Naive thymus-derived CD8-positive, alpha-beta T cell (primary cell): Measurements from ENCODE around the gene FOXB1. TPM values are rescaled to one million over a fixed set of nuclear protein-coding genes. Genes with fewer than 3 reads are reported as not detected.

Experiments
- ATAC-seq, 2 donors: fragments of 150-1000 bp; cut with Tn5 transposase in 1 of 2; sonication (Bioruptor Pico), chemical (Tn5 transposase) in 1 of 2; 1 replicate in 1 of 2; 2 replicates in 1 of 2; pipeline ENCODE4 v1.10.0; 2021; ENCODE audit warnings: mild to moderate bottlenecking in 2 of 2, moderate library complexity in 2 of 2
- POLR2A ChIA-PET: fragments of 350-600 bp; sonication (Branson Sonifier 250); formaldehyde crosslinking; loops from one replicate; lab custom pipeline; 2021; ENCODE audit warnings: antibody characterized with exemption; lab: Charles Lee
- DNase-seq, 10 donors: peaks; one replicate each; pipeline versions ENCODE4 v3.0.0 to v3.0.0-alpha.2; 2020 to 2022
- H3K27ac Mint-ChIP-seq, 10 donors: one replicate each; pipeline ENCODE4 v1.8.0; 2020 to 2022; ENCODE audit warnings: mild to moderate bottlenecking in 10 of 10, mixed read lengths in 10 of 10, moderate library complexity in 4 of 10, inconsistent platforms in 1 of 10
- H3K27me3 Mint-ChIP-seq, 5 donors: one replicate each; pipeline ENCODE4 v1.8.0; 2021 to 2022; ENCODE audit warnings: mixed read lengths in 5 of 5
- H3K36me3 Mint-ChIP-seq, 3 donors: one replicate each; pipeline ENCODE4 v1.8.0; 2020 to 2022; ENCODE audit warnings: mixed read lengths in 3 of 3, mild to moderate bottlenecking in 2 of 3, inconsistent platforms in 1 of 3
- H3K4me1 Mint-ChIP-seq, 4 donors: one replicate each; pipeline ENCODE4 v1.8.0; 2021 to 2022; ENCODE audit warnings: mixed read lengths in 4 of 4
- H3K4me3 Mint-ChIP-seq, 10 donors: one replicate each; pipeline ENCODE4 v1.8.0; 2020 to 2022; ENCODE audit warnings: mild to moderate bottlenecking in 10 of 10, mixed read lengths in 10 of 10, moderate library complexity in 6 of 10, inconsistent platforms in 1 of 10
- H3K9me3 Mint-ChIP-seq, 9 donors: one replicate each; pipeline ENCODE4 v1.8.0; 2020 to 2022; ENCODE audit warnings: mixed read lengths in 9 of 9, mild to moderate bottlenecking in 3 of 9, inconsistent platforms in 1 of 9, moderate library complexity in 1 of 9
- polyA plus RNA-seq, 3 donors: library from polyadenylated mRNA; unstranded; fragments of 300-500 nt; fragmentation: Illumina TruSeq; gene quantifications; one replicate each; pipeline ENCODE4 v1.2.3, GENCODE V29; 2021
- total RNA-seq, 8 experiments: library from RNA in 2 of 8; stranded (reverse) in 2 of 8; gene quantifications; one replicate each; pipeline ENCODE4 v1.2.3 and lab custom pipeline; 2021 to 2026

Gene FOXB1
- total and polyA plus RNA-seq, 5 experiments from 2014 or later, result 0.09 to 0.25 (median 0.13) TPM; not detected in 2

- ATAC-seq (peak; percentile 58 to 70), DNase-seq (peak in 8 of 10 donors; percentile 37 to 76 (median 52))
- peak overlapping the region; percentile 15 to 89 (median 81) for H3K27ac Mint-ChIP-seq
- peaks cover 5 to 24% (median 15%) of the 10 kb centered on the region in 9 donors for H3K9me3 Mint-ChIP-seq
- peak overlapping the region; percentile 82 to 96 (median 91) for H3K4me3 Mint-ChIP-seq
- POLR2A ChIA-PET, result interaction anchor here (0.6 to 1.7 kb wide), 5 partner anchors 8 to 65 kb away, joined by 3 to 8 read pairs (median 3); no protein-coding TSS in a partner anchor
- peaks cover 2 to 14% (median 14%) of the 10 kb centered on the region in 3 donors for H3K36me3 Mint-ChIP-seq
- H3K27me3 Mint-ChIP-seq, result peaks cover 66 to 99% (median 80%) of the 10 kb centered on the region in 5 donors
- peaks cover 18 to 59% (median 33%) of the 10 kb centered on the region in 4 donors for H3K4me1 Mint-ChIP-seq
Observed at GRCh38 chr15:60006203-60006862, 2.2 kb downstream of the FOXB1 start.

DNA sequence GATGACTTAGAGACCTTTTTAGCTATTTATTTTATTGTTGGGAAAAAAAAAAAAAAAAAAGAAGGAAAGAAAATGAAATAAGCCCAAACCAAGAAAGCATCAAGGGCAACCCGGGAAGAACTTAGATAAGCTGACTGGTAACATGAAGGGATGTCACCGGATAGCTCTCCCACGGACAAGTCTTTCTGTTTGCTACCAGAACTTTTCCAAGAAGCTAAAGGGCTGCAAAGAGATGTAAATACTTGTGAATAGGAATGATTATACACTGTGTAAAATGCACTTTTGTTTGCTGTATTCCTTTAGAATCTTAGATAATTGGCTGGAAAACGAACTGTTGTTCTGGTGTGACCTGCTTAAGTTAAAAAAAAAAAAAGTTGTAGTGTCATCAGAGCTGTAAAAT, 2.8 kb downstream of the FOXB1 start:
- Mint-ChIP-seq H3K27me3 (peaks cover 62 to 99% (median 78%) of the 10 kb centered on the region in 5 donors), H3K36me3 (peaks cover 2 to 13% (median 8%) of the 10 kb centered on the region in 3 donors), H3K4me3 (peak overlapping the region; percentile 82 to 96 (median 91)), H3K4me1 (peaks cover 17 to 54% (median 33%) of the 10 kb centered on the region in 4 donors), H3K9me3 (peaks cover 3 to 21% (median 9%) of the 10 kb centered on the region in 9 donors), H3K27ac (peak overlapping the region in 5 of 10 donors; percentile 15 to 89 (median 80))
- DNase-seq (peak in 1 of 10 donors; percentile 14), ATAC-seq (no peak)
- POLR2A ChIA-PET, result interaction anchor here (0.6 to 1.7 kb wide), 7 partner anchors 8 to 392 kb away, joined by 3 to 8 read pairs (median 3); no protein-coding TSS in a partner anchor

- Mint-ChIP-seq H3K9me3 (peaks cover 0 to 7% (median 0%) of the 10 kb centered on the region in 9 donors), H3K4me1 (peaks cover 14 to 34% (median 26%) of the 10 kb centered on the region in 4 donors), H3K36me3 (peaks cover 0 to 7% (median 0%) of the 10 kb centered on the region in 3 donors), H3K27ac (no peak overlapping the region), H3K4me3 (no peak overlapping the region), H3K27me3 (peaks cover 54 to 95% (median 76%) of the 10 kb centered on the region in 5 donors)
- no peak for DNase-seq
- POLR2A ChIA-PET, result no interaction called here
- ATAC-seq, result no peak
Observed at GRCh38 chr15:60009124-60009960, 5.2 kb downstream of the FOXB1 start.

GRCh38 chr15:60009980-60010732, 6.0 kb downstream of the FOXB1 start:
- POLR2A ChIA-PET, result no interaction called here
- peaks cover 0 to 7% (median 0%) of the 10 kb centered on the region in 9 donors for H3K9me3 Mint-ChIP-seq
- ATAC-seq, result no peak

DNA sequence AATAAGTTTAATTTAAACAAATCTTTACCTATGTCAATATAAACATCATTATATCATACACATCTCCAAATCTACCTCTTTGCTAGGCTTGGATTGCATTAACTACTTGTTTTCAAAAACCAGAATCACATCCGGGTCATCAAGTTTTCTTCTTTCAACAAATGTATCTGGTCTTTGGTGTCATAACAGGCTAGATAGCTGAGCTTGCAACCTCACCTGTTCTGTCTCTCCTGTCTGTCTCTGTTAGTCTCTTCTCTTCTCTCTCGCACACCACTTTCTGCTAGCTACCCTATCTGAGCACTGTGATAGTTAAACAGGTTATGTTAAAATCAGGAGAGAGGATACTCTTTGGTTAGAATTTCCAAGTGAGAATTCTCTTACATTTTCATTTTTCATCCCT, 6.7 kb downstream of the FOXB1 start:
- peaks cover 0 to 6% (median 0%) of the 10 kb centered on the region in 3 donors for H3K36me3 Mint-ChIP-seq
- POLR2A ChIA-PET, result no interaction called here
- no peak overlapping the region for H3K4me3 Mint-ChIP-seq
- no peak overlapping the region for H3K27ac Mint-ChIP-seq
- no peak for ATAC-seq
- DNase-seq, result no peak
- H3K9me3 Mint-ChIP-seq, result peaks cover 0 to 5% (median 0%) of the 10 kb centered on the region in 9 donors
- H3K4me1 Mint-ChIP-seq, result peaks cover 9 to 19% (median 11%) of the 10 kb centered on the region in 4 donors
- peaks cover 60 to 95% (median 72%) of the 10 kb centered on the region in 5 donors for H3K27me3 Mint-ChIP-seq

More at GRCh38 chr15:60009980-60010732, 6.0 kb downstream of the FOXB1 start:
- Mint-ChIP-seq H3K36me3 (peaks cover 0 to 7% (median 0%) of the 10 kb centered on the region in 3 donors), H3K4me1 (peaks cover 10 to 26% (median 18%) of the 10 kb centered on the region in 4 donors), H3K27ac (no peak overlapping the region), H3K4me3 (no peak overlapping the region), H3K27me3 (peaks cover 59 to 95% (median 74%) of the 10 kb centered on the region in 5 donors)
- no peak for DNase-seq

DNA sequence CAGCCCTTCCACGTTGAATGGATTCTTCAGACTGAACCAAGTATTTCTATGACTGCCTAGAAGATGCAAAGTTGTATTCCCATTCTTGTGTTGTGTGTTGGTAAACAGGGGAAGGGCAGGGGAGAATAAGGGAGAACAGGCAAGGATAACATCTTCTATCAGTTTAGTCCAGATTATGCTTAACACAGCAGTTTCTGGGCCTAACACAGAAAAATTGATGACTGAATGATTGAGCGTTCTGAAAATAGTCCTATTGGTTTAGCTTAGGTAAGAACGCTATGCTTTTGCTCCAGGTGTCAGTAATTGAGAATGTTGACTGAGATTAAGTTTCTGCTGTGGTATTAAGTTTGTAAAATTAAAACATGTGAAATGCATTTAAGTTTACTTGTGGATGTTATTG, 8.6 kb downstream of the FOXB1 start:
- Mint-ChIP-seq H3K27ac (no peak overlapping the region), H3K36me3 (peaks cover 0 to 7% (median 2%) of the 10 kb centered on the region in 3 donors), H3K4me3 (no peak overlapping the region), H3K4me1 (peaks cover 0 to 9% (median 3%) of the 10 kb centered on the region in 4 donors), H3K9me3 (peaks cover 0 to 11% (median 6%) of the 10 kb centered on the region in 9 donors), H3K27me3 (peaks cover 48 to 90% (median 62%) of the 10 kb centered on the region in 5 donors)
- POLR2A ChIA-PET, result interaction anchor here (1.1 kb wide), 1 partner anchor 13 kb away, joined by 4 read pairs; no protein-coding TSS in a partner anchor
- DNase-seq, result no peak
- no peak for ATAC-seq

- H3K9me3 Mint-ChIP-seq, result peaks cover 0 to 19% (median 9%) of the 10 kb centered on the region in 9 donors
Observed at GRCh38 chr15:60017538-60018520, 13.7 kb downstream of the FOXB1 start.

GRCh38 chr15:60020736-60021135, 16.6 kb downstream of the FOXB1 start:
- ATAC-seq, result no peak
- Mint-ChIP-seq H3K27ac (no peak overlapping the region), H3K27me3 (peaks cover 7 to 29% (median 14%) of the 10 kb centered on the region in 5 donors), H3K36me3 (peaks cover 0 to 18% (median 5%) of the 10 kb centered on the region in 3 donors), H3K4me1 (peaks cover 7 to 13% (median 9%) of the 10 kb centered on the region in 4 donors), H3K9me3 (peaks cover 0 to 19% (median 9%) of the 10 kb centered on the region in 9 donors), H3K4me3 (no peak overlapping the region)
- DNase-seq, result no peak
- POLR2A ChIA-PET, result no interaction called here

More at GRCh38 chr15:60017538-60018520, 13.7 kb downstream of the FOXB1 start:
- peak in 1 of 2 donors; percentile 23 for ATAC-seq
- Mint-ChIP-seq H3K36me3 (peaks cover 0 to 18% (median 5%) of the 10 kb centered on the region in 3 donors), H3K4me3 (no peak overlapping the region), H3K27ac (no peak overlapping the region), H3K4me1 (peaks cover 7 to 12% (median 9%) of the 10 kb centered on the region in 4 donors), H3K27me3 (peaks cover 18 to 53% (median 28%) of the 10 kb centered on the region in 5 donors)
- no peak for DNase-seq
- POLR2A ChIA-PET, result no interaction called here

DNA sequence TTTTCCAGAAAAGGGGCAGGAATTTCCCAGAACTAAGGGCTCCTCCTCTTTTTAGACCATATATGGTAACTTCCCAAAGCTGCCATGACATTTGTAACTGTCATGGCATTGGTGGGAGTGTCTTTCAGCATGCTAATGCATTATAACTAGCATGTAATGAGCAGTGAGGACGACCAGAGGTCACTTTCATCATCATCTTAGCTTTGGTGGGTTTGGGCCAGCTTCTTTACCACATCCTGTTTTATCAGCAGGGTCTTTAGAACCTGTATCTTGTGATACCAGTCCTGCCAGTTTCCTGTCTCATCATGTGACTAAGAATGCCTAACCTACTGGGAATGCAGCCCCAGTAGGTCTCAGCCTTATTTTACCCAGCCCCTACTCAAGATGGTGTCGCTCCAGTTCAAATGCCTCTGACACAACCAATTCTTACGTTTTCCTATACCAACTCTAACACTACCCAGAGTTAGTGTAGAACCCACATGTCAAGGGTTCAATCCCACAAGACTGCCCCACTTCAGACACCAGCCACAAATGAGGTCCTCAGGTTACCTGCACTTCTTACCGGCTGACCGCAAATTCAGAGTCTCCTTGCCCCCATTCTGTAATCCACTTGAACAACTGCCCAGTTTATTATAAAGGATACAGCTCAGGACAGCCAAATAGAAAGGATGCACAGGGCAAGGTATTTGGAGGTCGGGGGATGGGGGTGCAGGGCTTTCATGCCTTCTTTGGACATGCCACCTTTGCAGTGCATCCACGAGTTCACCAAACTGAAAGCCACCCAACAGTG, 17.7 kb downstream of the FOXB1 start:
- no peak overlapping the region for H3K4me3 Mint-ChIP-seq
- no peak overlapping the region for H3K27ac Mint-ChIP-seq
- no peak for ATAC-seq
- H3K4me1 Mint-ChIP-seq, result peaks cover 7 to 13% (median 9%) of the 10 kb centered on the region in 4 donors
- H3K27me3 Mint-ChIP-seq, result peaks cover 6 to 23% (median 14%) of the 10 kb centered on the region in 5 donors
- POLR2A ChIA-PET, result interaction anchor here (0.7 kb wide), 1 partner anchor 15 kb away, joined by 3 read pairs; no protein-coding TSS in a partner anchor
- H3K9me3 Mint-ChIP-seq, result peaks cover 0 to 19% (median 9%) of the 10 kb centered on the region in 9 donors
- no peak for DNase-seq
- H3K36me3 Mint-ChIP-seq, result peaks cover 0 to 18% (median 5%) of the 10 kb centered on the region in 3 donors

- ATAC-seq (no peak), DNase-seq (no peak)
- Mint-ChIP-seq H3K4me3 (no peak overlapping the region), H3K27ac (no peak overlapping the region), H3K36me3 (peaks cover 0 to 14% (median 5%) of the 10 kb centered on the region in 3 donors), H3K27me3 (peaks cover 6 to 17% (median 10%) of the 10 kb centered on the region in 5 donors), H3K4me1 (peaks cover 5 to 13% (median 9%) of the 10 kb centered on the region in 4 donors), H3K9me3 (peaks cover 0 to 14% (median 6%) of the 10 kb centered on the region in 9 donors)
- POLR2A ChIA-PET, result interaction anchor here (0.7 kb wide), 1 partner anchor 16 kb away, joined by 3 read pairs; no protein-coding TSS in a partner anchor
Observed at GRCh38 chr15:60022379-60022741, 18.2 kb downstream of the FOXB1 start.
